Type B pancreatic cell (in vitro differentiated cells): ENCODE results near the gene ACOT4. TPM values are rescaled to one million over a fixed set of nuclear protein-coding genes. Genes with fewer than 3 reads are reported as not detected.
"Not testable (repeated sequence)": the region's sequence is repeated elsewhere in the genome, so short reads cannot be mapped to it uniquely, and the experiment has no call there.

Source experiments
- DNase-seq: peaks from one replicate; pipeline ENCODE4 v3.0.0; 2021; ENCODE audit warnings: mixed read lengths; ENCODE audit not compliant: unreplicated experiment; ENCODE audit errors: extremely low spot score
- H3K27ac Mint-ChIP-seq: 2 replicates; pipeline ENCODE4 v1.8.0; 2021; ENCODE audit warnings: mild to moderate bottlenecking, mixed read lengths
- H3K27me3 Mint-ChIP-seq: 2 replicates; pipeline ENCODE4 v1.8.0; 2021; ENCODE audit warnings: mixed read lengths
- H3K36me3 Mint-ChIP-seq: 2 replicates; pipeline ENCODE4 v1.8.0; 2021; ENCODE audit warnings: mixed read lengths
- H3K4me1 Mint-ChIP-seq: one replicate; pipeline ENCODE4 v1.8.0; 2021; ENCODE audit warnings: mixed read lengths; ENCODE audit not compliant: unreplicated experiment
- H3K4me3 Mint-ChIP-seq: 2 replicates; pipeline ENCODE4 v1.8.0; 2021; ENCODE audit warnings: mild to moderate bottlenecking, mixed read lengths
- H3K9me3 Mint-ChIP-seq: 2 replicates; pipeline ENCODE4 v1.8.0; 2021; ENCODE audit warnings: mixed read lengths
- CTCF ChIP-seq: fragments of 200-600 bp; sonication (generic); conservative IDR thresholded peaks from 2 replicates; pipeline ENCODE4 v1.5.0; 2021; ENCODE audit warnings: antibody characterized with exemption, mild to moderate bottlenecking
- total RNA-seq: library from RNA; stranded (reverse); gene quantifications from 2 replicates; pipeline ENCODE4 v1.2.1, GENCODE V29; 2021; ENCODE audit warnings: low replicate concordance

The ACOT4 gene
- total RNA-seq, 1 donor from 2014 or later = 0.99 TPM

DNA sequence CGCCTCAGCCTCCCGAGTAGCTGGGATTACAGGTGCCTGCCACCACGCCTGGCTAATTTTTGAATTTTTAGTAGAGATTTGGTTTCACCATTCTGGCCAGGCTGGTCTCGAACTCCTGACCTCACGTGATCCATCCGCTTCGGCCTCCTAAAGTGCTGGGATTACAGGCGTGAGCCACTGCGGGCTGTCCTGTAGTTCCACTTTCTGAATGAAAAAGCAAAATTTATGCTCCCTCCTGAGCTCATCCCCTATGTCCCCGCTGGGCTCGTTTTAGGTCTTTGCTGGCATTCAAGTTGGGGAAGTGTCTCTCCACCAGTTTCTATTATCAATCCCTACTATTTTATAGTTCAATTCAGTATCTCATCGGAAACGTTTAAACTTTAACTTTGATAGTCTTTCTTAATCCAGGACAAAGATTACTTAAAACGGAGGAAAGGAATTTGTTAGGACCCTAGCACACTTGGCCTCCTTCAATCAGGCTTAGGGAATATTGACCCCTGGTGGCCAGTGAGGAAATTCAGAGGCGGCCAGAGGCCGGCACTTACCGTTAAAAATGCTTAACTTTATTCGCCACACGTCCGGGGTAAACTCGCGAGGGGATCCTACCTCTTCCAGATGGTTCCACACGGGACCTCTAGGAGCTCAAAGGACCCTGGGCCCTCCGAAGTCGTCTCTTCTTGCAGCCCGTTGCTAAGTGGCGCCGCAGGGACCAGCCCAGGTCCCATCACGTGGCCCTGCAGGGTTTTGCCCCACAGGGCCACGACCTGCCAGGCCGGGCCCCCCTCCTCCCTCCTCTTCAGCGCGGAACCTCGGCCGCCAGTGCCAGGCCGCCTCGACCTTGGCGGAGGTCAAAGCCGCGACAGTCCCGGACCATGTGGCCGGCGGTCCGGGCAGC, 41.7 kb downstream of the ACOT4 start:
- TF ChIP-seq CTCF = peak; percentile 96
- H3K27ac Mint-ChIP-seq = peak overlapping the region; percentile 72
- peak overlapping the region; percentile 70 for H3K4me3 Mint-ChIP-seq
- H3K27me3 Mint-ChIP-seq = peaks cover 20% of the 10 kb centered on the region
- no peak for DNase-seq
- no peaks in the 10 kb centered on the region for H3K9me3 Mint-ChIP-seq
- H3K36me3 Mint-ChIP-seq = no peaks in the 10 kb centered on the region
- peaks cover 14% of the 10 kb centered on the region for H3K4me1 Mint-ChIP-seq

- TF ChIP-seq CTCF = no peak
- Mint-ChIP-seq H3K4me3 (peak overlapping the region; percentile 70), H3K4me1 (peaks cover 12% of the 10 kb centered on the region), H3K27ac (no peak overlapping the region), H3K9me3 (no peaks in the 10 kb centered on the region), H3K36me3 (no peaks in the 10 kb centered on the region), H3K27me3 (peaks cover 22% of the 10 kb centered on the region)
- peak; percentile 70 for DNase-seq
Observed at GRCh38 chr14:73634011-73634833, 42.5 kb downstream of the ACOT4 start.

DNA sequence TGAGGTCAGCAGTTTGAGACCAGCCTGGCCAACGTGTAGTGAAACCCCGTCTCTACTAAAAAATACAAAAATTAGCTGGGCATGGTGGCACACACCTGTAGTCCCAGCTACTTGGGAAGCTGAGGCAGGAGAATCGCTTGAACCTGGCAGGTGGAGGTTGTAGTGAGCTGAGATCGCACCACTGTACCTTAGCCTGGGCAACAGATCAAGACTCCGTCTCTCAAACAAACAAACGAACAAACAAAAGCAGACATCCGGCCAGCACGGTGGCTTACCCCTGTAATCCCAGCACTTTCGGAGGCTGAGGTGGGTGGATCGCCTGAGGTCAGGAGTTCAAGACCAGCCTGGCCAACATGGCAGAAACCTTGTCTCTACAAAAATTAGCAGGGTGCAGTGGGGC, 44.7 kb downstream of the ACOT4 start:
- not testable (repeated sequence) for H3K4me1 Mint-ChIP-seq, H3K27ac Mint-ChIP-seq, H3K4me3 Mint-ChIP-seq, DNase-seq, H3K9me3 Mint-ChIP-seq, H3K36me3 Mint-ChIP-seq
- H3K27me3 Mint-ChIP-seq = peaks cover 23% of the 10 kb centered on the region

GRCh38 chr14:73637830-73638229, 46.2 kb downstream of the ACOT4 start:
- Mint-ChIP-seq H3K9me3 (no peaks in the 10 kb centered on the region), H3K4me3 (no peak overlapping the region), H3K27ac (no peak overlapping the region), H3K36me3 (no peaks in the 10 kb centered on the region), H3K27me3 (peaks cover 23% of the 10 kb centered on the region), H3K4me1 (peaks cover 5% of the 10 kb centered on the region)
- no peak for TF ChIP-seq CTCF
- DNase-seq = no peak

- DNase-seq = no peak
- H3K9me3 Mint-ChIP-seq = no peaks in the 10 kb centered on the region
Observed at GRCh38 chr14:73640796-73641365, 49.2 kb downstream of the ACOT4 start.

More at GRCh38 chr14:73640796-73641365, 49.2 kb downstream of the ACOT4 start:
- H3K27ac Mint-ChIP-seq = no peak overlapping the region
- H3K4me1 Mint-ChIP-seq = peaks cover 18% of the 10 kb centered on the region
- TF ChIP-seq CTCF = no peak
- H3K27me3 Mint-ChIP-seq = peaks cover 10% of the 10 kb centered on the region
- H3K36me3 Mint-ChIP-seq = no peaks in the 10 kb centered on the region
- H3K4me3 Mint-ChIP-seq = no peak overlapping the region
